Measurements from ENCODE around the gene INSYN1.

DNA sequence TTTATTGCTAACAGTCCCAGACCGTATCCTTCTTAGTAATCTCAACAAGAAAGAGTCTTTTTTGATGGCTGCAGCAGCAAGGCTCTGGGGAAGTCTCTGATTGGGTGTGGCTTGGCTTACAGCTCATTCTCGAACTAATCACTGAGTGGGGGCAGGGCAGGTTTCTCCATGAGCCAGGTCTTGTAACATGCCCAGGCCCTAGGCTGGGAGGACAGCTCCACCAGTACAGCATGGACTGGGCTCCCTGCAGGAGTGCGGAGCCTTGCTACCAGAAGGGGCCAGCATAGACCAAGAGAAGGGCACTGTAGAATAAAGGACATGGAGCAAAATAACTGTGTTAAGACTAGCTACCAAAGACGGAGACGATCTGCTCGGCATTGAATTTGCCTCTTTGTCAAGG lies 61.8 kb downstream of the INSYN1 start:
- TF ChIP-seq, protein P1, sequence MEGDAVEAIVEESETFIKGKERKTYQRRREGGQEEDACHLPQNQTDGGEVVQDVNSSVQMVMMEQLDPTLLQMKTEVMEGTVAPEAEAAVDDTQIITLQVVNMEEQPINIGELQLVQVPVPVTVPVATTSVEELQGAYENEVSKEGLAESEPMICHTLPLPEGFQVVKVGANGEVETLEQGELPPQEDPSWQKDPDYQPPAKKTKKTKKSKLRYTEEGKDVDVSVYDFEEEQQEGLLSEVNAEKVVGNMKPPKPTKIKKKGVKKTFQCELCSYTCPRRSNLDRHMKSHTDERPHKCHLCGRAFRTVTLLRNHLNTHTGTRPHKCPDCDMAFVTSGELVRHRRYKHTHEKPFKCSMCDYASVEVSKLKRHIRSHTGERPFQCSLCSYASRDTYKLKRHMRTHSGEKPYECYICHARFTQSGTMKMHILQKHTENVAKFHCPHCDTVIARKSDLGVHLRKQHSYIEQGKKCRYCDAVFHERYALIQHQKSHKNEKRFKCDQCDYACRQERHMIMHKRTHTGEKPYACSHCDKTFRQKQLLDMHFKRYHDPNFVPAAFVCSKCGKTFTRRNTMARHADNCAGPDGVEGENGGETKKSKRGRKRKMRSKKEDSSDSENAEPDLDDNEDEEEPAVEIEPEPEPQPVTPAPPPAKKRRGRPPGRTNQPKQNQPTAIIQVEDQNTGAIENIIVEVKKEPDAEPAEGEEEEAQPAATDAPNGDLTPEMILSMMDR (IDR thresholded peaks at IDR 0.05) = no peak
- TF ChIP-seq POLR2A (IDR thresholded peaks at IDR 0.05) = no peak

Measured in uterus (tissue), 2 donors.